ENCODE results near the gene CCT7.
A peak's percentile ranks its signal among the peaks of the same experiment; 100 is the strongest.

CCT7 gene

DNA sequence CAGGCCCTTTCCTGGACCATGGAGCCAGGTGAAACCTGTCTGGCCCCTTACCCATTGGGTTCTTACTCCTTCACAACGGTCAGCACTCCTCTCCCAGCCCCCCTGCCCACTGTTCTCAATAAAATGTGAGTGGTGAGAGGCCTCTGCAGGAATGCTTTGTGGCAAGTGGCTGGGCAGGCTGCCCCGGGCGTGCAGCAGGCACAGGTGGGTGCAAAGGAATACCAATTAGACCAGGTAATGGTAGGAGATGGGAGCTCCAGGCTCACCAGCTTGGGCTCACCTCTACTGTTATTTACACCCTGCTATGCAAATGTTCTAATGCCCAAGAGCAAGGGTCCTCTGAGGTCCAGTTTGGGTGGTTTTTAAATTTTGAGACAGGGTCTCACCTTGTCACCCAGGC, 7.0 kb upstream of the CCT7 start:
- no peak for DNase-seq (ENCODE audit: low spot score)

DNA sequence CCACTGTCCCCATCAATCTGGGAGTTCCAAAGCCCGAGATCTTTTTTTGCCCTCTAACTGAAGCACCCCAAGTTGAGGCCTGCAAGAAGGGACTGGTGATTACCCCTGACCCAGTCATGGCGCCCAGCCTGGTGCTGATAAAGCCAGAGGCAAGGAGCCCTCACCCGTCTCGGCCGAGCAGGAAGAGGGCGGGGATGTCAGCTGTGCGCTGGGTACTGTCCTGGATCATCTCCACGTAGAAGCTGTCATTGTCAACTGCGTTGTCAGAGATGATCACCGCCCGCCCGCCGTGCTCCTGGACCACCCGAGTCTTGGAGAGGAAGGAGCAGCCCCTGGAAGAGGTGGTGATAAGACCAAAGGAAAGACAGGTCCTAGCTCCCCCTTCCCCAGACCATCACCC, 5.5 kb upstream of the CCT7 start:
- DNase-seq (ENCODE audit: low spot score) = no peak

DNA sequence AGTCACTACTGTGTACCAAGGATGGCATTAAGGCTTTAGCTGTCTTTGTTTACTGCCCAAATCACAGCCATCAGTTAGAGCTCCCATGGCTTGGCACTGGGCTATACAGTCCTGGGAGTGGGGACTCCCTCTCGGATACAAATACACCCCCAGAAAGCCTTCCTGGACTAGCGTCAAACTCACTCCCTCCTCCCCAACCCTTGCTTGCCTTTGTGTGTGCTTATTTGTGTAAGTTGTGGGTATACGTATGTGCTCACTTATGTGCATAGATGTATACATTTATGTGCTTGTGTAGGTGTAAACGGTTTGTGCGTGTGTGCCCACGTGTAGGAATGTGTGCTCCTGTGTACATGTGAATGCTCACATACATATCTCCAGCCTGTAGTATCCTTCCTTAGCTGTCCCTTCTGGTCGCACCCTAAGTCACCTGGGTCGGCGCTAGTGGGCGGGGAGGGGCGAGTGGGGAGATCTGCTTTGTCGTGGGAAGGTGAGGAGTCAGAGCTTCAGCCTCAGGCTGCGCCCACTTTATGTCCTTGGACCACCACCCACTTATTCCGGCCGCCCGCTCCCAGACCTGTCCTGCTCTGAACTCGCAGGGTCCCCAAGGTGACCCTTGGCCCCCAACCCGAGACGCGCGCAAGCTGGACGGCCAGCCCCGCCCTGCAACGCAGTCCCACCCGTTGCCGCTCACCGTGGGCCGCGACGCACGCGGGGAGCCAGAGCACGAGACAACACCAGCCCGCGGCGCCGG, 1.5 kb upstream of the CCT7 start:
- DNase-seq (ENCODE audit: low spot score) = peak; percentile 21

DNA sequence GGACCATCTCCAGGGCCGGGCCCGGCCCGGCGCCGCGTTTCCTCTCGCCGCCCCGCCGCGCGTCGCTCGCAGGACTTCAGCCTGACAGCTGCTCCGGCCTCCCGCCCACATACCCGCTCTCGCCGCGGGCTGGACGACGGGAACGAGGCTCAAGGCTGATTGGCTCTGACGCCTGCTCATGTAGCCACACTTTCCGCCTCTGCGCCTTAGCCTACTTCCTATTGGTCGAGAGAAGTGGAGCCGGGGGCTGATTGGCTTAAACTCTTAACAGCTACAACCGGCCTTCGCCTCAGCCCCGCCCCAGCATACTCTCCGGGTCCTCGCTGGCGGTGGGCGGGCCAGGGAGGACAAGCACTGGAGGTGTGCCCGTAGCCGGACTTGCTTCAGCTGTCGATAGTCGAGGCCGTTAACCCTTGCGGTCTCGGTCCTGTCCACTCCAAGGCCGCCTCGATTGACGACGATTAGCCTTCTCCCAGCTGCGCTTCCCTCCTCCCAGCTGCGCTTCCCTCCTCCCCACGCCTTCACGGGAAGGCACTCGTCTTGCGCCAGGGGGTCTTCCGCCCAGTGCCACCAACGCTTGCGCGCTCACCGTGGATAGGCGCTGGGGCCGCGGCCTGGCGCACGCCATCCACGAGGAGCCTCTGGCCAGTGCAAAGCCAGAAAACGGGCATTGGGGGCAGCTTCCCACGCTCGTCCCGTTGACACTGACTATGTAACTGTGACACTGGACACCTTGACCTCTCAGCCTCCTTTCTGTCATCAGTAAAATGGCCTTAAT, 765 bp upstream of the CCT7 start, which contains the start of gene PRADC1:
Gene PRADC1 (minus strand): TSS at position 86 of the 778 bp plus-strand sequence. CDS start 79 bp downstream, at position 7.
- DNase-seq (ENCODE audit: low spot score) = peak; percentile 98

- DNase-seq (ENCODE audit: low spot score) = no peak
These were observed 1.4 kb downstream of the CCT7 start for GRCh38 chr2:73235315-73236028.

DNA sequence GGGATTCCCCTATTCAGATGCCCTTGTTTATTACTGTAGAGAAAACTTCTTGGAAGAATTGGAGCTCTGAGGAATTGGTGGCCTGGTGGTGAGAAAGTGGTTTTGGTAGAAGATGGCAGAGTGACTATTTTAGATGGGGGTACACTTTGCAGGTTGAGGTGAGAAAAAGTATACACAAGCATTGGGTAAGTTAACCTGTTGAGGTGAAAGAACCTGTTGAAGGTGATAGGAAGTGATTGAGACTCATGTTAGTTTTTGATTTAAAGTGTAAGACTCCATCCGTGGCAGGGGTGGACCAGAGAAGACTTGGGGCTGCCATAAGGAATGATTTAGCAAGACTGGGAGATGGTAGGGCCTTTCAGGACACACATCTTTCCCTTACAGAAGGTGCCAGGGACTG, 3.1 kb downstream of the CCT7 start:
- no peak for DNase-seq (ENCODE audit: low spot score)

GRCh38 chr2:73238149-73238548, 4.0 kb downstream of the CCT7 start:
- no peak for DNase-seq (ENCODE audit: low spot score)

DNA sequence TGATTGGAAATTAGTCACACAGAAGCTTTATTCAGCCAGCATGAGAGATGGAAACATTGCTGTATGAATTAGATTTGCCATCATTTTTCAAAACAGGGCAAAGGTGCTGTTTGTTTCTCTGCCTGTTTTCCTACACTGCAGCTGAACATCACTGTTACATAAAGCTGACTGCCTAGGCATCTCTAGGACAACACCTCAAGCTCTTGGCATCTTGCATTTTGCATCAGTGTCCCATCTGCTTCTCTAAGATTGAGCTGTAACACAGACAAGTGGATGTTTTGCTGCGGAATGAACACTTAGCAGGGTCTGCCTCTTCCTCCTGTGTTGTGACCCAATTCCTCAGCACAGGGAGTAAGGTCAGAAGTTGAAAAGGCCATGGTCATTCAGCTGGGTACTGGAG, 4.9 kb downstream of the CCT7 start:
- no peak for DNase-seq (ENCODE audit: low spot score)

DNA sequence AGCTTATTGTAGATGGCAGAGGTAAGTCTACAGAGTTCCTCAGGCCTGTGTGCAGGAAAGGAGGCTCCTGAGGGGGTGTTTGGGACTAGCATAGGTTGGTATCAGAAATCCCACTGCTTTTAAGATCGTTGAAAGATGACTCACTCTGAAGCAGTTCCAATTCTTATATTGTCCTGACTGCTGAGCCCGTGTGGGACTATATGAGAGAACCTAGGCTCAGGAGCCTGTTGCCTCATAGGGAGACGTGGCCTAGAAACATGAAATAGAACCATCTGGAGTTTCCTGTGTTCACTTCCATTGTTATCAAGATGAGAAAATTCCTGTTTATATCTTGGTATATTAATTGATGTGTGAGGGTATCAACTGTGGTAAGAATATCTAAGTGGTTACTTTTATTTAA, 5.7 kb downstream of the CCT7 start:
- no peak for DNase-seq (ENCODE audit: low spot score)

DNA sequence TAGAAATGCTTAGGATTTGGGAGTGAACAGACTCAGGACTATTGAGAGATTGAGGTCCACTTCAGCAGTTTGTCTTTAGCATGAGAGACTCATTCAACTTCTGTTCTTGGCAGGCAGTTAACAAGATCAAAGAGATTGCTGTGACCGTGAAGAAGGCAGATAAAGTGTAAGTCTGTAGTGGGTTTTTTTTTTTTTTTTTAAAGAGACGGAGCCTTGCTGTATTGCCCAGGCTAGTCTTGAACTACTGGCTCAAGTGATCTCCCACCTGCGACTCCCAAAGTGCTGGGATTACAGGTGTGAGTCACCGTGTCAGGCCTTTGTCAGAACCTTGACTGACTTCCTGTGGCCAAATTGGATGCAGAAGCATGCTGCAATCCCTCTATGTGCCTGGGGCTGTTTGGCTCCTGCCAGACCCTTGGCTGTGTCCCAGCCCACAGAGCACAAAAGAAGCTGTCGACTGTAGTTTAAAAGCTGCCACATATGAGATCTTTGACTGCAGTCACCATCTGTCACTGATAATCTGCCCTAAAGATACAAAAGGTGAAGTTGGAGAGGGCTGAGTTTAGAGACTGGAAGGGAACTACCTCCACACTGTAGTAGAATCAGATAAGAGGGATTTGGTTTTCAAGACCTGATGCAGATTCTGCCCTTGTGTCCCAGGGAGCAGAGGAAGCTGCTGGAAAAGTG, 9.9 kb downstream of the CCT7 start:
- no peak for DNase-seq (ENCODE audit: low spot score)

DNA sequence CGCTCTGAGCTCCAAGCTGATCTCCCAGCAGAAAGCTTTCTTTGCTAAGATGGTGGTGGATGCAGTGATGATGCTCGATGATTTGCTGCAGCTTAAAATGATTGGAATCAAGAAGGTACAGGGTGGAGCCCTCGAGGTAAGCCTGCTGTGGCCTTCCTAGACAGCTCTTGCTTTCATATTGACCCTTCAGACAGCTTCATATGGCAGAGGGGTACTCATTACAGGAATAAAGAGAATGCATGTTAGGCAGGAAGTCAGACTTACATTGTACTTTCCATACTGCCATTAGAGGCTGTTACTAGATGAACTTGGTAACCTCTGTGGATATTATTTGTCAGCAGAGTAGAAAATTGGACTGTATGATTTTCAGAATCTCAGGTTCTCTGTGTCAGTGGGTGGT, 10.5 kb downstream of the CCT7 start:
- no peak for DNase-seq (ENCODE audit: low spot score)

- no peak for DNase-seq (ENCODE audit: low spot score)
These were observed 12.7 kb downstream of the CCT7 start for GRCh38 chr2:73246850-73247249.

- DNase-seq (ENCODE audit: low spot score) = no peak
These were observed 15.5 kb downstream of the CCT7 start for GRCh38 chr2:73249636-73250035.

GRCh38 chr2:73250872-73251846, 17.1 kb downstream of the CCT7 start:
- no peak for DNase-seq (ENCODE audit: low spot score)

DNA sequence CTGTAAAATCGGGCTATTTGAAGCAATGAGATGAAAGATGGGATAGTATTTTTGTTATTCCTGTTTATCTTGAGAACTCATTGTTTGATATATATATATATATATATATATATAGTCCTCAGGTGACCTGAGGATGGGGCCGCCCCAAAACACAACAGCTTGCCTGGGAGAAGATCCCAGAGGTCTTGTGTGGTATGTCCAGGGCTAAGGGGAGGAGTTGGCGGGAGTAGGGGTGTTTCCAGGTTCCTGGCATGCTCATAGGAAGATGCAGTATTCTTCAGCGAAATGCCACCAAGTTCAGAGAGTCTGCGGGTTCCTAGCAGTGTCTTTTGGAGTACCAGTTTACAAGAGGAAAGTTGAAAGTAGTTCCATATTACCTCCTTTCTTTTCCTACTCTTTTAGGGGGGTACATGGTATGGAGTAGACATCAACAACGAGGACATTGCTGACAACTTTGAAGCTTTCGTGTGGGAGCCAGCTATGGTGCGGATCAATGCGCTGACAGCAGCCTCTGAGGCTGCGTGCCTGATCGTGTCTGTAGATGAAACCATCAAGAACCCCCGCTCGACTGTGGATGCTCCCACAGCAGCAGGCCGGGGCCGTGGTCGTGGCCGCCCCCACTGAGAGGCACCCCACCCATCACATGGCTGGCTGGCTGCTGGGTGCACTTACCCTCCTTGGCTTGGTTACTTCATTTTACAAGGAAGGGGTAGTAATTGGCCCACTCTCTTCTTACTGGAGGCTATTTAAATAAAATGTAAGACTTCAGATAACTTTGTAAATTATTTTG, 18.3 kb downstream of the CCT7 start:
- DNase-seq (ENCODE audit: low spot score) = no peak

DNA sequence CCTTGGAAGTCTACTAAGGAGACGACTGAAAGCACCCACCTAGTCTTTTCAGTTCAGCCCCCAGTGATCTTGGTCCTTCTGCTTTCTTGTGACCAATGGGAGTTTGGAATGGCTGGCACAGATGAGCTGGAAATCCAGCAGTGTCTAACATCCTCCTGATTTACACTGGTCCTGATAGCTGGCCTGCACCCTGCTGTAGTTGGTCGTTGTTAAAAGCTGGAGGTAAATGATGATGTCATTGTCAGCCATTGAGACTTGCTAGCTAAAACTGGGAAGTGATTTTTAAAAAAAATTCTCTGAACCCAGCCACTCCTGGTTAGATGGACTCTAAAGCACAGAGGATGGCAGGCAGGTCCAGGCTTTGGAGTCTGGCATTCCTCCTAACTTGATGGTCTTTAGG, 19.3 kb downstream of the CCT7 start:
- DNase-seq (ENCODE audit: low spot score) = no peak

- DNase-seq (ENCODE audit: low spot score) = no peak
These were observed 19.8 kb downstream of the CCT7 start for GRCh38 chr2:73253901-73254300.

GRCh38 chr2:73254343-73255006, 20.4 kb downstream of the CCT7 start:
- DNase-seq (ENCODE audit: low spot score) = no peak

DNA sequence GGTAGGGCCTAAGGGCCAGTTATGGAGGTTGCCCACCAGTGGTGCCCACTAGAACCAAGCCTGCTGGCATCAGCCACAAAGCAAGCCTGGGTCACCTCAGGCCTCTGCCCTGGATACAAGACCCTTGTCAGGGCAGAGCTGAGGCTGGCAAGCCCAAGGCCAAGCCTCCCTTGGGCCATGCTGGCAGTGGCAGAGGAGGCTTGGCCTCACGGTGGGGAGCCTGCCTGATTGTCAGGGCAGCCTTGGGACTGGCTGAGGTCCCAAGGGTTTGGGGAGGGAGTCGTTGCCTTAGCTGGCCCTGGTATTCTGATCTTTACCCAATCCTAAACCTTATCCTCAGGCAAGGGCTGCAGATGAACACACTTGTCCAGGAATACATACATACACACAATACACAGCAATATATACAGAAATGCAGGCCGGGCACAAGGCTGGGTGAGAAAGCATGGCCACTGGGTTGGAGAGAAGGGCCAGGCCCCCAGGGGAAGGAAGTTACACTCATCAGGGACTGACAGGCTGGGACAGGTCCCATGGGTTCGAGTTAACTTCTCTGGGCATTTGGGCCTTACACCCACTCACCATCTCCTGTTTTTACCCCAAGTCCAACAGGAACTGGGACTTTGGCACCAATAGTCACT, 21.0 kb downstream of the CCT7 start:
- no peak for DNase-seq (ENCODE audit: low spot score)
